Renal pelvis (tissue), 4 donors: ENCODE results near the gene FBXW10. TPM values are rescaled to one million over a fixed set of nuclear protein-coding genes. Genes with fewer than 3 reads are reported as not detected.
"Not testable (repeated sequence)": the region's sequence is repeated elsewhere in the genome, so short reads cannot be mapped to it uniquely, and the experiment has no call there.

Experiments used
- DNase-seq: peaks from one replicate; pipeline ENCODE4 v3.0.0-alpha.2; 2013
- polyA plus RNA-seq, 3 donors: library from polyadenylated mRNA; unstranded; fragments of 120-200 nt; gene quantifications; one replicate each; pipeline ENCODE4 v1.2.1, GENCODE V29; 2013; ENCODE audit not compliant: insufficient read length in 3 of 3

The FBXW10 gene
- polyA plus RNA-seq, 3 donors = 0.44 to 1.6 (median 0.75) TPM

GRCh38 chr17:18827613-18828012 lies 83.8 kb downstream of the FBXW10 start:
- not testable (repeated sequence) for DNase-seq

Other genes starting within 250 kb of the FBXW10 start
- gene TBC1D28, start 99.7 kb upstream of the FBXW10 start, polyA plus RNA-seq = not detected
- gene FOXO3B, start 61.7 kb upstream of the FBXW10 start, polyA plus RNA-seq = 1 to 10 TPM; 5.9 to 7.7 (median 7.4) TPM
- 10 to 100 TPM; 42.4 to 57.6 (median 44.7) TPM for gene TVP23B, start 37.1 kb downstream of the FBXW10 start, polyA plus RNA-seq
- 10 to 100 TPM; 52.2 to 60.9 (median 53.8) TPM for gene PRPSAP2, start 114.1 kb downstream of the FBXW10 start, polyA plus RNA-seq
- under 1 TPM; 0.43 to 0.93 (median 0.55) TPM for gene SLC5A10, start 208.1 kb downstream of the FBXW10 start, polyA plus RNA-seq